ENCODE results near the gene SLC13A5.

The SLC13A5 gene

GRCh38 chr17:6639586-6640535 lies 73.3 kb downstream of the SLC13A5 start:
- Histone ChIP-seq H3K27me3 (ENCODE audit: insufficient read depth, low read length) (no peaks in the 10 kb centered on the region), H3K4me1 (ENCODE audit: control insufficient read depth, insufficient read depth, low read length, unreplicated experiment) (peaks cover 28% of the 10 kb centered on the region), H2AFZ (ENCODE audit: low read length, unreplicated experiment) (peak overlapping the region; percentile 91), H3K36me3 (ENCODE audit: insufficient read depth, low read length) (peaks cover 10% of the 10 kb centered on the region), H3K27ac (ENCODE audit: low read depth, low read length) (peak overlapping the region; percentile 74), H3K79me2 (ENCODE audit: control insufficient read depth, insufficient read depth, low read length, unreplicated experiment) (peaks cover 42% of the 10 kb centered on the region), H3K4me3 (ENCODE audit: low read depth, low read length) (peak overlapping the region; percentile 81)

- Histone ChIP-seq H3K27ac (ENCODE audit: low read depth, low read length) (no peak overlapping the region), H3K27me3 (ENCODE audit: insufficient read depth, low read length) (no peaks in the 10 kb centered on the region), H3K4me3 (ENCODE audit: low read depth, low read length) (peak overlapping the region; percentile 81), H3K36me3 (ENCODE audit: insufficient read depth, low read length) (peaks cover 17% of the 10 kb centered on the region), H3K4me1 (ENCODE audit: control insufficient read depth, insufficient read depth, low read length, unreplicated experiment) (peaks cover 28% of the 10 kb centered on the region), H2AFZ (ENCODE audit: low read length, unreplicated experiment) (no peak overlapping the region), H3K79me2 (ENCODE audit: control insufficient read depth, insufficient read depth, low read length, unreplicated experiment) (peaks cover 41% of the 10 kb centered on the region)
Measured at GRCh38 chr17:6639014-6639585, 74.1 kb downstream of the SLC13A5 start.

GRCh38 chr17:6638046-6638908 lies 74.9 kb downstream of the SLC13A5 start:
- H3K36me3 ChIP-seq (ENCODE audit: insufficient read depth, low read length), result peaks cover 15% of the 10 kb centered on the region
- no peak overlapping the region; the same call in 1 of the 2 replicates for H3K4me3 ChIP-seq (ENCODE audit: low read depth, low read length)
- no peak overlapping the region for H2AFZ ChIP-seq (ENCODE audit: low read length, unreplicated experiment)
- H3K79me2 ChIP-seq (ENCODE audit: control insufficient read depth, insufficient read depth, low read length, unreplicated experiment), result peaks cover 34% of the 10 kb centered on the region
- H3K4me1 ChIP-seq (ENCODE audit: control insufficient read depth, insufficient read depth, low read length, unreplicated experiment), result peaks cover 22% of the 10 kb centered on the region
- H3K27ac ChIP-seq (ENCODE audit: low read depth, low read length), result no peak overlapping the region
- H3K27me3 ChIP-seq (ENCODE audit: insufficient read depth, low read length), result no peaks in the 10 kb centered on the region

- Histone ChIP-seq H3K27me3 (ENCODE audit: insufficient read depth, low read length) (no peaks in the 10 kb centered on the region), H3K36me3 (ENCODE audit: insufficient read depth, low read length) (peaks cover 22% of the 10 kb centered on the region), H3K4me3 (ENCODE audit: low read depth, low read length) (no peak overlapping the region), H3K79me2 (ENCODE audit: control insufficient read depth, insufficient read depth, low read length, unreplicated experiment) (peaks cover 34% of the 10 kb centered on the region), H2AFZ (ENCODE audit: low read length, unreplicated experiment) (no peak overlapping the region), H3K4me1 (ENCODE audit: control insufficient read depth, insufficient read depth, low read length, unreplicated experiment) (peaks cover 13% of the 10 kb centered on the region), H3K27ac (ENCODE audit: low read depth, low read length) (no peak overlapping the region)
Measured at GRCh38 chr17:6637458-6637840, 75.7 kb downstream of the SLC13A5 start.

- H3K36me3 ChIP-seq (ENCODE audit: insufficient read depth, low read length), result peaks cover 24% of the 10 kb centered on the region
- H3K4me1 ChIP-seq (ENCODE audit: control insufficient read depth, insufficient read depth, low read length, unreplicated experiment), result peaks cover 7% of the 10 kb centered on the region
- peaks cover 28% of the 10 kb centered on the region for H3K79me2 ChIP-seq (ENCODE audit: control insufficient read depth, insufficient read depth, low read length, unreplicated experiment)
- no peak overlapping the region for H3K4me3 ChIP-seq (ENCODE audit: low read depth, low read length)
- no peak overlapping the region for H2AFZ ChIP-seq (ENCODE audit: low read length, unreplicated experiment)
- H3K27me3 ChIP-seq (ENCODE audit: insufficient read depth, low read length), result no peaks in the 10 kb centered on the region
- H3K27ac ChIP-seq (ENCODE audit: low read depth, low read length), result no peak overlapping the region
Measured at GRCh38 chr17:6636616-6637457, 76.3 kb downstream of the SLC13A5 start.

- Histone ChIP-seq H3K27me3 (ENCODE audit: insufficient read depth, low read length) (no peaks in the 10 kb centered on the region), H3K79me2 (ENCODE audit: control insufficient read depth, insufficient read depth, low read length, unreplicated experiment) (peaks cover 21% of the 10 kb centered on the region), H2AFZ (ENCODE audit: low read length, unreplicated experiment) (no peak overlapping the region), H3K36me3 (ENCODE audit: insufficient read depth, low read length) (peaks cover 24% of the 10 kb centered on the region), H3K4me1 (ENCODE audit: control insufficient read depth, insufficient read depth, low read length, unreplicated experiment) (peaks cover 4% of the 10 kb centered on the region), H3K4me3 (ENCODE audit: low read depth, low read length) (no peak overlapping the region), H3K27ac (ENCODE audit: low read depth, low read length) (no peak overlapping the region)
Measured at GRCh38 chr17:6636105-6636504, 77.1 kb downstream of the SLC13A5 start.

All from ACC112 (cell line).